Upper lobe of left lung (tissue), 4 donors: ENCODE results near the gene RGS16.

ENCODE experiments used
- EP300 ChIP-seq, 4 donors: sonication (generic); formaldehyde crosslinking; IDR thresholded peaks; one replicate each; pipeline ENCODE4 v1.5.1; 2017; ENCODE audit warnings: antibody characterized with exemption in 4 of 4, control low read depth in 2 of 4
- POLR2A ChIP-seq, 4 donors: fragments of 450-650 bp; IDR thresholded peaks; one replicate each; pipeline ENCODE4 v1.5.1; 2016 to 2017; ENCODE audit warnings: antibody characterized with exemption in 4 of 4, mild to moderate bottlenecking in 2 of 4
- TF ChIP-seq, protein P1 (sequence below), 6 experiments: fragments of 450-650 bp in 4 of 6; fragments of 200-600 bp in 2 of 6; sonication (generic) in 2 of 6; IDR thresholded peaks; one replicate each; pipeline ENCODE4 v1.5.1; 2016 to 2019; ENCODE audit warnings: antibody characterized with exemption in 6 of 6

DNA sequence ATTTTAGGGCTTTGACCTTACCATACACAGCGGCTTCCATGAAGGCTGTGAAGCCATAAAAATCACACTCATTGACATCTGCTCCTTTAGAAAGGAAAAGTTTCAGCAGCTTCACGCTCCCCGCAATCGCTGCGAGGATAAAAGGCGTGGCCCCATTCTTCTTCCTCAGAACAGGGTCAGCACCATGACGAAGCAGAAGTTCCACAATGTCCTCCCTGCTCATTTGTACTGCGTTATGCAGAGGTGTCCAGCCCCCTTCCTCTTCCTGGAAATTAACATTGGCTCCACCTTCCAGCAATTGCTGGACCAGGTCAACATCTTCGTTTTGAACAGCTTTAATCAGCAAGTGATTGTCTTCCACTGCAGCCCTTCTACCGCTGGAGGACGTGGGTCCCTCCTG is 17.8 kb downstream of the RGS16 start:
- TF ChIP-seq EP300 (IDR thresholded peaks at IDR 0.05) = no peak
- TF ChIP-seq, protein P1, sequence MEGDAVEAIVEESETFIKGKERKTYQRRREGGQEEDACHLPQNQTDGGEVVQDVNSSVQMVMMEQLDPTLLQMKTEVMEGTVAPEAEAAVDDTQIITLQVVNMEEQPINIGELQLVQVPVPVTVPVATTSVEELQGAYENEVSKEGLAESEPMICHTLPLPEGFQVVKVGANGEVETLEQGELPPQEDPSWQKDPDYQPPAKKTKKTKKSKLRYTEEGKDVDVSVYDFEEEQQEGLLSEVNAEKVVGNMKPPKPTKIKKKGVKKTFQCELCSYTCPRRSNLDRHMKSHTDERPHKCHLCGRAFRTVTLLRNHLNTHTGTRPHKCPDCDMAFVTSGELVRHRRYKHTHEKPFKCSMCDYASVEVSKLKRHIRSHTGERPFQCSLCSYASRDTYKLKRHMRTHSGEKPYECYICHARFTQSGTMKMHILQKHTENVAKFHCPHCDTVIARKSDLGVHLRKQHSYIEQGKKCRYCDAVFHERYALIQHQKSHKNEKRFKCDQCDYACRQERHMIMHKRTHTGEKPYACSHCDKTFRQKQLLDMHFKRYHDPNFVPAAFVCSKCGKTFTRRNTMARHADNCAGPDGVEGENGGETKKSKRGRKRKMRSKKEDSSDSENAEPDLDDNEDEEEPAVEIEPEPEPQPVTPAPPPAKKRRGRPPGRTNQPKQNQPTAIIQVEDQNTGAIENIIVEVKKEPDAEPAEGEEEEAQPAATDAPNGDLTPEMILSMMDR (IDR thresholded peaks at IDR 0.05) = no peak
- no peak for TF ChIP-seq POLR2A (IDR thresholded peaks at IDR 0.05)
